HEK293T (cell line): ENCODE data around the gene KRTAP4-8.

Experiments used
- ARNT ChIP-seq: fragments of 450-650 bp; IDR thresholded peaks from 2 replicates; pipeline ENCODE4 v1.6.1; 2017; ENCODE audit warnings: mild to moderate bottlenecking
- CTBP1 ChIP-seq: fragments of 450-650 bp; IDR thresholded peaks from 2 replicates; pipeline ENCODE4 v1.6.1; 2016; ENCODE audit warnings: borderline replicate concordance
- FOXM1 ChIP-seq: fragments of 450-650 bp; IDR thresholded peaks from 2 replicates; pipeline ENCODE4 v1.6.1; 2017; ENCODE audit warnings: mild to moderate bottlenecking, borderline replicate concordance
- LEF1 ChIP-seq: fragments of 450-650 bp; IDR thresholded peaks from 2 replicates; pipeline ENCODE4 v1.6.1; 2017; ENCODE audit warnings: mild to moderate bottlenecking, borderline replicate concordance
- PKNOX1 ChIP-seq: fragments of 450-650 bp; IDR thresholded peaks from 2 replicates; pipeline ENCODE4 v1.6.1; 2016
- SUZ12 ChIP-seq: fragments of 450-650 bp; IDR thresholded peaks from 2 replicates; pipeline ENCODE4 v1.6.1; 2016; ENCODE audit warnings: mild to moderate bottlenecking

DNA sequence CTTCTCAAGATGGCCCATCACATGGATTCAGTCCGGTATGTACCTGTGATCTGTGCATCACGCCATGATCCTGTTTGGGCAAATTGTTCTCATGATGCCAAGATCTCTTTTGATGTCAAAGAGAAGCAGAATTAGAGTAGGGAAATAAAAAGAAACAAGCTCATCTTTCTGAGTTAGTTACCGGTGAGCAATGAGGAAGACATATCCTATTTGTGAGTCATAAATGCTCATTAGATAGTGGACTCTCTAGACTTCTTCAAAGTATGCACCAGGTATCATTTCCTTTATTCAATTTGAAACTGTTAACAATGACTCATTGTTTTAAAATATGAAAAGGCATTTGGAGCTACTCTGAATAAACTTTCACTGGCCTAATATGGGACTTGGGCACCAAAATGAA is 34.0 kb upstream of the KRTAP4-8 start:
- no peak for TF ChIP-seq CTBP1
- no peak for TF ChIP-seq SUZ12
- TF ChIP-seq ARNT = no peak
- no peak for TF ChIP-seq LEF1
- no peak for TF ChIP-seq PKNOX1
- TF ChIP-seq FOXM1 = no peak
